AG04449 (cell line): ENCODE measurements around the gene COPS9.

Source experiments
- CTCF ChIA-PET: fragments of 350-600 bp; formaldehyde crosslinking; extraction: SDS; loops from one replicate; lab custom pipeline; 2021; ENCODE audit warnings: antibody characterized with exemption; lab: Yijun Ruan, JAX
- POLR2A ChIA-PET: fragments of 400-600, 350-600 bp; formaldehyde crosslinking; extraction: SDS; loops from one replicate; lab custom pipeline; 2020; ENCODE audit warnings: antibody characterized with exemption, inconsistent platforms; lab: Yijun Ruan, JAX
- DNase-seq: peaks from one replicate; pipeline ENCODE4 v3.0.0-alpha.2; 2010; ENCODE audit warnings: low read depth, low spot score
- H3K4me3 ChIP-seq: 2 replicates; pipeline ENCODE4 v1.5.1; 2011; ENCODE audit warnings: low read depth, mild to moderate bottlenecking, control low read depth, low read length
- CTCF ChIP-seq: IDR thresholded peaks from one replicate; pipeline ENCODE4 v1.5.1; 2011; ENCODE audit warnings: mild to moderate bottlenecking, moderate library complexity, low read length, control low read depth, inconsistent platforms; ENCODE audit not compliant: insufficient read depth; ENCODE audit errors: missing control alignments

COPS9 gene

GRCh38 chr2:240136013-240136670 lies at the start of gene COPS9:
TSS of gene COPS9 (minus strand) at chr2:240136305. CDS start at chr2:240136284, 21 bp downstream.
- peak; percentile 23 for DNase-seq

GRCh38 chr2:240184656-240185055 lies 48.6 kb upstream of the COPS9 start:
- CTCF ChIA-PET: no interaction called here
- no peak for DNase-seq
- POLR2A ChIA-PET: no interaction called here
- no peak overlapping the region for H3K4me3 ChIP-seq
- no peak for TF ChIP-seq CTCF

More at GRCh38 chr2:240136013-240136670, at the start of gene COPS9:
- H3K4me3 ChIP-seq: peak within 1 kb of the TSS; percentile 93
- POLR2A ChIA-PET: no interaction called here
- no peak for TF ChIP-seq CTCF
- CTCF ChIA-PET: interaction anchor here (1.0 to 1.3 kb wide), 3 partner anchors 8 to 111 kb away, joined by 3 to 4 read pairs (median 4); partner anchors contain the start of gene NDUFA10

GRCh38 chr2:240183875-240184590 lies 47.9 kb upstream of the COPS9 start:
- no peak for TF ChIP-seq CTCF
- CTCF ChIA-PET: no interaction called here
- POLR2A ChIA-PET: no interaction called here
- no peak overlapping the region for H3K4me3 ChIP-seq
- DNase-seq: no peak

- POLR2A ChIA-PET: no interaction called here
- no peak for TF ChIP-seq CTCF
- no peak overlapping the region for H3K4me3 ChIP-seq
- CTCF ChIA-PET: no interaction called here
- no peak for DNase-seq
These were observed 47.1 kb upstream of the COPS9 start for GRCh38 chr2:240183006-240183874.

GRCh38 chr2:240182476-240182875 lies 46.4 kb upstream of the COPS9 start:
- CTCF ChIA-PET: no interaction called here
- POLR2A ChIA-PET: no interaction called here
- TF ChIP-seq CTCF: no peak
- no peak for DNase-seq
- no peak overlapping the region for H3K4me3 ChIP-seq

- no peak for DNase-seq
- ChIA-PET POLR2A (no interaction called here), CTCF (no interaction called here)
- no peak for TF ChIP-seq CTCF
- H3K4me3 ChIP-seq: no peak overlapping the region
These were observed 45.9 kb upstream of the COPS9 start for GRCh38 chr2:240182001-240182400.
